HepG2 (cell line): ENCODE measurements around the gene EPHB4. TPM values are rescaled to one million over a fixed set of nuclear protein-coding genes. Genes with fewer than 3 reads are reported as not detected.

ENCODE experiments used
- CEBPG ChIP-seq: IDR thresholded peaks from 2 replicates; pipeline ENCODE4 v1.6.1; 2016
- CENPT ChIP-seq: sonication (generic); formaldehyde crosslinking; IDR thresholded peaks from 2 replicates; pipeline ENCODE4 v1.8.0; 2022; ENCODE audit warnings: low read depth, mild to moderate bottlenecking, moderate library complexity, missing genetic modification reagents
- CSRNP1 ChIP-seq: sonication (generic); formaldehyde crosslinking; IDR thresholded peaks from 2 replicates; pipeline ENCODE4 v1.8.1; 2023; ENCODE audit warnings: mild to moderate bottlenecking, missing genetic modification reagents
- GZF1 ChIP-seq: sonication (generic); formaldehyde crosslinking; IDR thresholded peaks from 2 replicates; pipeline ENCODE4 v1.5.1; 2020; ENCODE audit warnings: mild to moderate bottlenecking, missing genetic modification reagents
- HNF4A ChIP-seq: sonication (generic); formaldehyde crosslinking; IDR thresholded peaks from 2 replicates; pipeline ENCODE4 v1.4.0; 2020; ENCODE audit warnings: missing genetic modification reagents
- MEF2D ChIP-seq: sonication (generic); formaldehyde crosslinking; IDR thresholded peaks from 2 replicates; pipeline ENCODE4 v1.5.1; 2020; ENCODE audit warnings: mild to moderate bottlenecking, missing genetic modification reagents
- SNAPC5 ChIP-seq: sonication (generic); formaldehyde crosslinking; IDR thresholded peaks from 2 replicates; pipeline ENCODE4 v1.8.1; 2023; ENCODE audit warnings: mild to moderate bottlenecking, missing genetic modification reagents, borderline replicate concordance
- STAT6 ChIP-seq: sonication (generic); formaldehyde crosslinking; IDR thresholded peaks from 2 replicates; pipeline ENCODE4 v1.4.0; 2020; ENCODE audit warnings: missing genetic modification reagents, mild to moderate bottlenecking, borderline replicate concordance
- ZFP1 ChIP-seq: IDR thresholded peaks from 2 replicates; pipeline ENCODE4 v1.6.1; 2016
- ZMYM3 ChIP-seq: sonication (generic); formaldehyde crosslinking; IDR thresholded peaks from 2 replicates; pipeline ENCODE4 v1.5.1; 2020; ENCODE audit warnings: mild to moderate bottlenecking, missing genetic modification reagents
- ZNF121 ChIP-seq: sonication (generic); formaldehyde crosslinking; IDR thresholded peaks from 2 replicates; pipeline ENCODE4 v1.5.0; 2020; ENCODE audit warnings: mild to moderate bottlenecking, missing genetic modification reagents
- ZNF205 ChIP-seq: IDR thresholded peaks from 2 replicates; pipeline ENCODE4 v1.6.1; 2018; ENCODE audit warnings: missing biosample characterization, missing genetic modification reagents
- ZNF496 ChIP-seq: sonication (generic); formaldehyde crosslinking; IDR thresholded peaks from 2 replicates; pipeline ENCODE4 v1.8.1; 2023; ENCODE audit warnings: mild to moderate bottlenecking, moderate library complexity, missing genetic modification reagents; ENCODE audit not compliant: insufficient replicate concordance
- ZNF589 ChIP-seq: sonication (generic); formaldehyde crosslinking; conservative IDR thresholded peaks from 2 replicates; pipeline ENCODE4 v1.8.0; 2022; ENCODE audit warnings: mild to moderate bottlenecking, moderate library complexity, missing genetic modification reagents
- ZNF616 ChIP-seq: sonication (generic); formaldehyde crosslinking; IDR thresholded peaks from 2 replicates; pipeline ENCODE4 v1.5.0; 2020; ENCODE audit warnings: low read depth, mild to moderate bottlenecking, missing genetic modification reagents
- ZNF772 ChIP-seq: sonication (generic); formaldehyde crosslinking; IDR thresholded peaks from 2 replicates; pipeline ENCODE4 v1.5.0; 2020; ENCODE audit warnings: mild to moderate bottlenecking, missing genetic modification reagents
- ZNF784 ChIP-seq: sonication (generic); formaldehyde crosslinking; IDR thresholded peaks from 2 replicates; pipeline ENCODE4 v1.5.1; 2020; ENCODE audit warnings: missing genetic modification reagents, mild to moderate bottlenecking, borderline replicate concordance
- ZNF790 ChIP-seq: sonication (generic); formaldehyde crosslinking; IDR thresholded peaks from 2 replicates; pipeline ENCODE4 v1.8.0; 2022; ENCODE audit warnings: missing genetic modification reagents, mild to moderate bottlenecking, borderline replicate concordance
- ZNF800 ChIP-seq: sonication (generic); formaldehyde crosslinking; IDR thresholded peaks from 2 replicates; pipeline ENCODE4 v1.4.0; 2020; ENCODE audit warnings: missing genetic modification reagents
- ZSCAN20 ChIP-seq: sonication (generic); formaldehyde crosslinking; IDR thresholded peaks from 2 replicates; pipeline ENCODE4 v1.4.0; 2020; ENCODE audit warnings: missing genetic modification reagents, mild to moderate bottlenecking, borderline replicate concordance
- polyA plus RNA-seq, 8 experiments: library from polyadenylated mRNA; depleted of rRNA in 3 of 8; stranded (reverse) in 7 of 8; unstranded in 1 of 8; fragments of >200 nt; fragmentation: Illumina TruSeq in 4 of 8; extraction: Trizol in 4 of 8; gene quantifications; 2 replicates each; pipeline versions ENCODE4 v1.2.1 to v1.2.3, GENCODE V29; 2011 to 2016; ENCODE audit warnings: low read depth in 4 of 8, missing spikeins in 1 of 8, mixed read lengths in 1 of 8; ENCODE audit not compliant: insufficient read depth in 1 of 8
- total RNA-seq, 5 experiments: library from RNA; depleted of rRNA; stranded (reverse); fragments of >200 nt; fragmentation: Illumina TruSeq; extraction: Trizol; gene quantifications; 2 replicates each; pipeline ENCODE4 v1.2.3, GENCODE V29; 2016; ENCODE audit warnings: low read depth in 1 of 5

EPHB4 gene
- total and polyA plus RNA-seq, 2 of the 13 experiments (the other 11 are each of a cell fraction or from before 2014, with no cell fraction given): 61.4 to 69.6 TPM

- TF ChIP-seq CSRNP1 (peak; percentile 93), CEBPG (CRISPR knock-in tag) (peak; percentile 41; the same call in 1 of the 2 replicates), GZF1 (peak; percentile 12; the same call in 1 of the 2 replicates), ZNF589 (CRISPR knock-in tag) (0 out of 2 replicates have a peak, but pooled peaks have one; percentile 69), ZNF496 (no peak), HNF4A (peak; percentile 4; the same call in 1 of the 2 replicates), CENPT (CRISPR knock-in tag) (no peak), ZNF121 (CRISPR knock-in tag) (no peak), ZNF205 (CRISPR knock-in tag) (no peak; the same call in 1 of the 2 replicates), ZNF772 (CRISPR knock-in tag) (peak; percentile 47; the same call in 1 of the 2 replicates), SNAPC5 (0 out of 2 replicates have a peak, but pooled peaks have one; percentile 56), ZMYM3 (CRISPR knock-in tag) (peak; percentile 62; the same call in 1 of the 2 replicates), STAT6 (CRISPR knock-in tag) (peak; percentile 84), ZNF784 (CRISPR knock-in tag) (peak; percentile 43; the same call in 1 of the 2 replicates), ZNF800 (CRISPR knock-in tag) (peak; percentile 75; the same call in 1 of the 2 replicates), MEF2D (CRISPR knock-in tag) (peak; percentile 65), ZFP1 (CRISPR knock-in tag) (no peak), ZNF790 (no peak; the same call in 1 of the 2 replicates), ZSCAN20 (CRISPR knock-in tag) (no peak), ZNF616 (peak; percentile 33; the same call in 1 of the 2 replicates)
Observed at GRCh38 chr7:100874577-100875355, 47.4 kb upstream of the EPHB4 start, which contains the start of gene SRRT (continued).
